Progenitor cell of endocrine pancreas (in vitro differentiated cells): ENCODE results near the gene CCDC158. TPM values are rescaled to one million over a fixed set of nuclear protein-coding genes. Genes with fewer than 3 reads are reported as not detected.

Experiments used
- DNase-seq: peaks from one replicate; pipeline ENCODE4 v3.0.0; 2021; ENCODE audit warnings: low spot score; ENCODE audit not compliant: unreplicated experiment
- H3K27ac Mint-ChIP-seq: 2 replicates; pipeline ENCODE4 v1.8.0; 2021; ENCODE audit warnings: mild to moderate bottlenecking, moderate library complexity, mixed read lengths
- H3K27me3 Mint-ChIP-seq: 2 replicates; pipeline ENCODE4 v1.8.0; 2021; ENCODE audit warnings: mixed read lengths
- H3K36me3 Mint-ChIP-seq: 2 replicates; pipeline ENCODE4 v1.8.0; 2022; ENCODE audit warnings: mixed read lengths; ENCODE audit not compliant: insufficient read depth
- H3K4me1 Mint-ChIP-seq: 2 replicates; pipeline ENCODE4 v1.8.0; 2021; ENCODE audit warnings: low read depth, mixed read lengths
- H3K4me3 Mint-ChIP-seq: 2 replicates; pipeline ENCODE4 v1.8.0; 2021; ENCODE audit warnings: low read depth, mild to moderate bottlenecking, moderate library complexity, mixed read lengths
- H3K9me3 Mint-ChIP-seq: 2 replicates; pipeline ENCODE4 v1.8.0; 2021; ENCODE audit warnings: low read depth, mixed read lengths
- total RNA-seq: library from RNA; stranded (reverse); gene quantifications from 2 replicates; pipeline ENCODE4 v1.2.1, GENCODE V29; 2021
- TF ChIP-seq, protein P1 (sequence below): fragments of 200-600 bp; sonication (generic); IDR thresholded peaks from one replicate; pipeline ENCODE4 v1.5.0; 2021; ENCODE audit warnings: antibody characterized with exemption, mild to moderate bottlenecking; ENCODE audit not compliant: unreplicated experiment

The CCDC158 gene
- total RNA-seq, 1 donor from 2014 or later = not detected

DNA sequence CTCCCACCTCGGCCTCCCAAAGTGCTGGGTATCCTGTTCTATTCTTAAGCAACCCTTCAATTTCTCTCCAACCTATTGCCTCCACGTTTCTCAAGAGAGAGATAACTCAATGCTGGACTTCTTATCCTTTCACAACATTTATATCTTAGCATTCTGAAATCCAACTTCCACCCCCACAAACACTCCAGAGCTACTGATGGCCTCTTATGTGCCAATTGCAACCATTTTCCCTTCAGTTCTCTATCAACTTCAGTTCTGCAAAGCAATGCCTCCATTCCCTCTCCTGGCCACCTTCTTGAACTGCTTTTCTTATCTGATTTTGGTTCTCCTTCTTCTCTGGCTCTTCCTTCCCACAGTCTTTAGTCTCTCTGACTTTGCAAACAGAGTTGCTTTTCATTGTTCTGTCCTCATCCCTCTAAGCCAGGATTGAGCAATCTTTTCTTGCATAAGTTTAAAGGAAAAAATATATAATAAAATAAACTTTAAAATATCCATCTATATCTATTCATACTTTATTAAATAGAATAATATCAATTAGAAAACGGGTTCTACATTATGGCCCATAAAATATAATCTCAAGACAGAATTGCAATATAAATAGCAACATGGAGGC lies 118.0 kb downstream of the CCDC158 start:
- Mint-ChIP-seq H3K4me1 (peaks cover 22% of the 10 kb centered on the region), H3K27me3 (peaks cover 7% of the 10 kb centered on the region), H3K9me3 (peaks cover 6% of the 10 kb centered on the region), H3K27ac (no peak overlapping the region), H3K36me3 (peaks cover 6% of the 10 kb centered on the region), H3K4me3 (no peak overlapping the region)
- no peak for DNase-seq
- TF ChIP-seq, protein P1, sequence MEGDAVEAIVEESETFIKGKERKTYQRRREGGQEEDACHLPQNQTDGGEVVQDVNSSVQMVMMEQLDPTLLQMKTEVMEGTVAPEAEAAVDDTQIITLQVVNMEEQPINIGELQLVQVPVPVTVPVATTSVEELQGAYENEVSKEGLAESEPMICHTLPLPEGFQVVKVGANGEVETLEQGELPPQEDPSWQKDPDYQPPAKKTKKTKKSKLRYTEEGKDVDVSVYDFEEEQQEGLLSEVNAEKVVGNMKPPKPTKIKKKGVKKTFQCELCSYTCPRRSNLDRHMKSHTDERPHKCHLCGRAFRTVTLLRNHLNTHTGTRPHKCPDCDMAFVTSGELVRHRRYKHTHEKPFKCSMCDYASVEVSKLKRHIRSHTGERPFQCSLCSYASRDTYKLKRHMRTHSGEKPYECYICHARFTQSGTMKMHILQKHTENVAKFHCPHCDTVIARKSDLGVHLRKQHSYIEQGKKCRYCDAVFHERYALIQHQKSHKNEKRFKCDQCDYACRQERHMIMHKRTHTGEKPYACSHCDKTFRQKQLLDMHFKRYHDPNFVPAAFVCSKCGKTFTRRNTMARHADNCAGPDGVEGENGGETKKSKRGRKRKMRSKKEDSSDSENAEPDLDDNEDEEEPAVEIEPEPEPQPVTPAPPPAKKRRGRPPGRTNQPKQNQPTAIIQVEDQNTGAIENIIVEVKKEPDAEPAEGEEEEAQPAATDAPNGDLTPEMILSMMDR = no peak

DNA sequence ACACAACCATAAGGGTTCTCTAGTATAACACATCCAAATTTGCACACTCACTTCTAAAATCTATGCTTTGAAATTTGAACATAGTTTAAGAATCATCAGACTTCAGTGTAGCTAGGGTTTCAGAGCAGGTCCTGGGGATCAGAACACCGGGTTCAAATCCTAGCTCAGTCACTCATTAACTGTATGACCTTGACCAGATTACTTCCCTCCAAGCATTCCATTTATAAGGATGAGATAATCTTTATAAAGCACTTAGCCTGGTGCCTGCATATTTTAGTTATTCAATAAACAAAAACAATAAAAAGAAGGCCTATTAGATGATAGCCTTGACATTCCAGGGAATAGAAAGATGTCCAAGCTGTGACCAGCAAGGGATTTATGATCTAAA lies 119.2 kb downstream of the CCDC158 start:
- TF ChIP-seq, protein P1 = no peak
- no peak for DNase-seq
- H3K27ac Mint-ChIP-seq = peak overlapping the region; percentile 72
- H3K27me3 Mint-ChIP-seq = peaks cover 7% of the 10 kb centered on the region
- peaks cover 19% of the 10 kb centered on the region for H3K4me1 Mint-ChIP-seq
- H3K4me3 Mint-ChIP-seq = no peak overlapping the region
- peaks cover 7% of the 10 kb centered on the region for H3K36me3 Mint-ChIP-seq
- H3K9me3 Mint-ChIP-seq = peaks cover 12% of the 10 kb centered on the region

DNA sequence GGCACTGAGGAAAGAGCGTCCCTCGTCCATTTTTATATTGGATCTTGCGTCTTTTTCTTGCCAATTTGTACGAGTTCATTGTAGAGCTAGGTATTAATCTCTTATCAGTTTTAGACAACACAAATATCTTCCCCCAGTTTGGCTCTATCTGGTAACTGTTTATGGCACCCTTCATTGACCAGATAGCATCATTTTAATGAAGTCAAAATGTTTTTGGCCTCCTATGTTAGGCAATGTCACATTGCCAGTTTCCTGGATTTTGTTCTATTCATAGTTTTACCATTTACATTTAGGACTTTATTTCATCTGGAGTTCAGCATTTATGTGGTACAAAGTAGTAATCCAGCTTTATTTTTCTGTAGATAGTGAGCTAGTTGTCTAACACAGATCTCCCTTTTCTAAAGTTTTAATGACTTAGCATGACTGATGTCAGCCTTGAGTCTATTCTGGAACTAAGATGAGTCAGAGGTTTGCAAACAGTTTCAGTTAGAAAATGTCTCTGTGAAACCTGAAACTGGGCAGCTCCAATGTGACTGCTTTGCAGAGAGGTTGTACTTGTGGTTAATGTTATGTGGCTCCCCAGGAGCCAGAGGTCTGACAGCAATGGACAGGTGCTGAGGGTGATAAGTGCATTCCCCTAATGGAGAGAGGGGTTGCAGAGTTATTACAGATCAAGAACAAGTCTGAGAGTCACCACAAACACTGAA lies 119.7 kb downstream of the CCDC158 start:
- Mint-ChIP-seq H3K9me3 (peaks cover 15% of the 10 kb centered on the region), H3K27ac (peak overlapping the region; percentile 72), H3K4me3 (no peak overlapping the region), H3K27me3 (peaks cover 7% of the 10 kb centered on the region), H3K36me3 (peaks cover 8% of the 10 kb centered on the region), H3K4me1 (peaks cover 19% of the 10 kb centered on the region)
- TF ChIP-seq, protein P1 = no peak
- DNase-seq = no peak

DNA sequence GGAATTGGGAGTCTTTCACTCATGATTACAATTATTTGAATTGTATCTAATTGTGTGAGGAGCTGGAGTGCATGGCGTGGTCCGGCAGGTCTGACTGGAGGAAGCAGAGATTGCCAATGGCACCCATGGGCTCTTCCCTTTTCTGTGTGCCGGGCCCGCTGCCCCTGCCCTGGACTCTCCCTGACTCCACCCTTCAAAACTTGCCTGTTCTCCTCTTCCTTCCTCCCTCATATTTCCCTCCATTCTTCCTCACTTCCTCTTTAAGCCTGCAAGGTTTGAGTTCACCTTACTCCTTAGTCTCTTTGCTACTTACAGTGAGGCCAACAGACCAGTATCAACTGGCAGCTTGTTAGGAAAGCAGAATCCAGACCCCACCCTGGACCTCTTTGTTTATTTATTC lies 120.9 kb downstream of the CCDC158 start:
- no peak for DNase-seq
- H3K9me3 Mint-ChIP-seq = peaks cover 17% of the 10 kb centered on the region
- H3K4me1 Mint-ChIP-seq = peaks cover 17% of the 10 kb centered on the region
- peaks cover 11% of the 10 kb centered on the region for H3K36me3 Mint-ChIP-seq
- H3K4me3 Mint-ChIP-seq = no peak overlapping the region
- TF ChIP-seq, protein P1 = no peak
- H3K27ac Mint-ChIP-seq = no peak overlapping the region
- H3K27me3 Mint-ChIP-seq = peaks cover 4% of the 10 kb centered on the region

DNA sequence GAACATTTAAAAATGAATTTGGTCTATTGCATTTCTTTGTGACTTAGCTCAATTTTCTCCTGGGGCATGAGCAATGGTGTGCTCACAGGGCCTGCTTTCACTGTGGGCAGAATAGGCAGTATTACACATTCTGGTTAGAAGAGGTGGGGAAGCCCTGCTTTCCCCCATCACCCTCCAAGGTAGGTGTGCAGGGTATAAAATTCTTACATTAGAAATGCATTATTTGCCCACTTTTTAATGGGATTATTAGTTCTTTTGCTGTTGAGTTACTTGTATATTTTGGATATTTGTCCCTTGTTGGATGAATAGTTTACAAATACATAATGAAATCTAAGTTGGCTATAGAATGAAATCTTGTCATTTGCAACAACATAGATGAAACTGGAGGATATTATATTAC lies 122.7 kb downstream of the CCDC158 start:
- TF ChIP-seq, protein P1 = no peak
- Mint-ChIP-seq H3K36me3 (peaks cover 11% of the 10 kb centered on the region), H3K9me3 (peaks cover 17% of the 10 kb centered on the region), H3K27ac (no peak overlapping the region), H3K4me1 (peaks cover 15% of the 10 kb centered on the region), H3K4me3 (no peak overlapping the region), H3K27me3 (no peaks in the 10 kb centered on the region)
- DNase-seq = no peak
